Adrenal gland (tissue), 5 donors: ENCODE data around the gene KLK8.

ENCODE experiments used
- CTCF ChIP-seq, 6 experiments: fragments of 450-650 bp in 4 of 6; fragments of 200-600 bp in 2 of 6; sonication (generic) in 1 of 6; IDR thresholded peaks; 1 replicate in 5 of 6; 2 replicates in 1 of 6; pipeline versions ENCODE4 v1.5.1 to v1.8.0; 2016 to 2021; ENCODE audit warnings: antibody characterized with exemption in 6 of 6, mild to moderate bottlenecking in 2 of 6, moderate library complexity in 1 of 6
- POLR2A ChIP-seq, 2 donors: fragments of 450-650 bp; IDR thresholded peaks; one replicate each; pipeline ENCODE4 v1.6.1; 2017; ENCODE audit warnings: antibody characterized with exemption in 2 of 2, mild to moderate bottlenecking in 2 of 2, moderate library complexity in 1 of 2
- donor health status: DM: no; HTN: no; CAD: no.

DNA sequence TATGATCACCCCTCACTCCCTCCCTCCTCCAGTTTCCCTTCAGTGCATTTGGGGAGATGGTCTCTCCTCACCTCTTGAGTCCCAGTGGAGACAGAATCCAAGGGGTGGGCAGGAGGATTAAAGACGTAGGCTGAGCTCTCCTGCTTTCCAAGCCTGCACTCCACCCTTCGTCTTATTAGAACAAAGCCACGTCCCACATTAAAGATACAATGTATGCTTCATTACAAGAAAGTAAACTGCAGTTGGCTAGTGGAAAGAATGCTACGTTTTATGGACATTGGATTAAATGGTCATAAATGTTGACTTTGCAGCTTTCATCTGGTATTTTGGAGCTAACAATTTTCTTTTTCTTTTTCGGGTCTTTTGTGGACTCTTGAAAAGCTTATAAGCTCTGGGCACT, 26.5 kb upstream of the KLK8 start:
- TF ChIP-seq CTCF (IDR thresholded peaks at IDR 0.05) (no peak), POLR2A (IDR thresholded peaks at IDR 0.05) (no peak)
